ENCODE data around the gene ID3. TPM values are rescaled to one million over a fixed set of nuclear protein-coding genes. Genes with fewer than 3 reads are reported as not detected.
A peak's percentile ranks its signal among the peaks of the same experiment; 100 is the strongest.

The ID3 gene
- polyA plus RNA-seq, 1 of the 3 experiments (the other 2 are of a cell fraction) = 504 TPM

GRCh38 chr1:23530087-23530746, 29.1 kb downstream of the ID3 start (continued):
- TF ChIP-seq USF2 (IDR thresholded peaks at IDR 0.05; ENCODE audit: borderline replicate concordance, low read depth, low read length) = no peak
- no peak for TF ChIP-seq YY1 (IDR thresholded peaks at IDR 0.05; ENCODE audit: low read depth)
- TF ChIP-seq PBX3 (IDR thresholded peaks at IDR 0.05) = no peak
- no peak for TF ChIP-seq MAX (IDR thresholded peaks at IDR 0.05; ENCODE audit: low read depth)
- TF ChIP-seq MEF2A (IDR thresholded peaks at IDR 0.05; ENCODE audit: borderline replicate concordance, low read depth) = no peak

GRCh38 chr1:23529146-23530086, 29.9 kb downstream of the ID3 start:
- H3K4me3 ChIP-seq (ENCODE audit: low read depth in 2 of 2, low read length in 1 of 2) = peak overlapping the region; percentile 67 to 74; a peak in 3 of 4 replicates

More at GRCh38 chr1:23529146-23530086, 29.9 kb downstream of the ID3 start:
- Histone ChIP-seq H3K9me3 (no peaks in the 10 kb centered on the region), H3K79me2 (ENCODE audit: insufficient read depth) (no peaks in the 10 kb centered on the region), H3K27me3 (ENCODE audit: insufficient read depth) (no peaks in the 10 kb centered on the region), H3K4me2 (no peak overlapping the region), H4K20me1 (ENCODE audit: insufficient read depth) (no peaks in the 10 kb centered on the region), H3K36me3 (replicated peaks in 1 of 2; ENCODE audit: control insufficient read depth in 1 of 2, insufficient read depth in 2 of 2, low read length in 1 of 2) (no peaks in the 10 kb centered on the region), H3F3A (replicated peaks; ENCODE audit: insufficient read depth) (peaks cover 18% of the 10 kb centered on the region), H2AFZ (ENCODE audit: low read depth) (no peak overlapping the region), H3K4me1 (ENCODE audit: control insufficient read depth in 1 of 2, insufficient read depth in 2 of 2, low read depth in 1 of 2, low read length in 1 of 2) (peaks cover 11 to 38% of the 10 kb centered on the region in 2 experiments; a peak in 3 of 4 replicates), H3K9me2 (no peaks in the 10 kb centered on the region), H3K9ac (peak overlapping the region; percentile 65; the same call in 1 of the 2 replicates), H3K27ac (ENCODE audit: low read depth in 2 of 2, low read length in 1 of 2) (no peak overlapping the region; a peak in 1 of 4 replicates)
- 59% methylated on average over 8 of the region's 8 CpGs for WGBS (ENCODE audit: low lambda C conversion rate)
- TF ChIP-seq FOSL2 (IDR thresholded peaks at IDR 0.05; ENCODE audit: borderline replicate concordance, low read depth) (no peak), MEF2A (IDR thresholded peaks at IDR 0.05; ENCODE audit: borderline replicate concordance, low read depth) (no peak), GABPA (IDR thresholded peaks at IDR 0.05; ENCODE audit: low read depth) (no peak), NFIC (IDR thresholded peaks at IDR 0.05; ENCODE audit: borderline replicate concordance) (no peak), TEAD4 (IDR thresholded peaks at IDR 0.05; ENCODE audit: borderline replicate concordance, insufficient read depth) (no peak), FOXJ3 (CRISPR knock-in tag; IDR thresholded peaks at IDR 0.05) (no peak), GATA2 (CRISPR knock-in tag; IDR thresholded peaks at IDR 0.05) (no peak), RAD21 (IDR thresholded peaks at IDR 0.05; ENCODE audit: low read length) (no peak), IRF3 (IDR thresholded peaks at IDR 0.05; ENCODE audit: low read depth, low read length) (no peak)
- peak; percentile 51 for DNase-seq
- ChIA-PET POLR2A (interaction anchor here (0.6 to 3.5 kb wide), 7 partner anchors 10 to 1729 kb away, joined by 3 to 18 read pairs (median 6); partner anchors contain the start of gene HNRNPR), CTCF (interaction anchor here (0.8 to 29.7 kb wide), 9 partner anchors 9 to 183 kb away, joined by 3 to 503 read pairs (median 4); no protein-coding TSS in a partner anchor)
